ENCODE results near the gene RAPGEF4.

Gene RAPGEF4

GRCh38 chr2:172858473-172858745 is 122.8 kb downstream of the RAPGEF4 start:
- no peak for FAIRE-seq
- no peak for TF ChIP-seq CTCF (IDR thresholded peaks at IDR 0.05; ENCODE audit: insufficient read depth, missing control alignments)
- no peak for DNase-seq (ENCODE audit: insufficient read length, low spot score)

GRCh38 chr2:172859581-172860335 is 124.1 kb downstream of the RAPGEF4 start:
- FAIRE-seq (no peak), DNase-seq (ENCODE audit: insufficient read length, low spot score) (no peak)
- TF ChIP-seq CTCF (IDR thresholded peaks at IDR 0.05; ENCODE audit: insufficient read depth, missing control alignments) = no peak

GRCh38 chr2:172860336-172860707 is 124.7 kb downstream of the RAPGEF4 start:
- TF ChIP-seq CTCF (IDR thresholded peaks at IDR 0.05; ENCODE audit: insufficient read depth, missing control alignments) = no peak
- FAIRE-seq (no peak), DNase-seq (ENCODE audit: insufficient read length, low spot score) (no peak)

- DNase-seq (ENCODE audit: insufficient read length, low spot score) (no peak), FAIRE-seq (no peak)
- no peak for TF ChIP-seq CTCF (IDR thresholded peaks at IDR 0.05; ENCODE audit: insufficient read depth, missing control alignments)
Observed at GRCh38 chr2:172861098-172861497, 125.5 kb downstream of the RAPGEF4 start.

GRCh38 chr2:172861656-172862476 is 126.2 kb downstream of the RAPGEF4 start:
- FAIRE-seq (no peak), DNase-seq (ENCODE audit: insufficient read length, low spot score) (no peak)
- TF ChIP-seq CTCF (IDR thresholded peaks at IDR 0.05; ENCODE audit: insufficient read depth, missing control alignments) = no peak

- FAIRE-seq = no peak
- DNase-seq (ENCODE audit: insufficient read length, low spot score) = no peak
Observed at GRCh38 chr2:172863341-172863740, 127.7 kb downstream of the RAPGEF4 start.

More at GRCh38 chr2:172863341-172863740, 127.7 kb downstream of the RAPGEF4 start:
- TF ChIP-seq CTCF (IDR thresholded peaks at IDR 0.05; ENCODE audit: insufficient read depth, missing control alignments) = no peak
